ENCODE data around the gene RNF144B.

- TF ChIP-seq CTCF (IDR thresholded peaks at IDR 0.05) (no peak), STAT6 (CRISPR knock-in tag; conservative IDR thresholded peaks at IDR 0.05; ENCODE audit: low read depth) (no peak), ZBTB43 (CRISPR knock-in tag; IDR thresholded peaks at IDR 0.05) (no peak), TEAD4 (CRISPR knock-in tag; IDR thresholded peaks at IDR 0.05) (no peak), ZNF512 (CRISPR knock-in tag; IDR thresholded peaks at IDR 0.05; ENCODE audit: borderline replicate concordance) (no peak), ZMAT4 (CRISPR knock-in tag; IDR thresholded peaks at IDR 0.05) (no peak), CBFB (CRISPR knock-in tag; IDR thresholded peaks at IDR 0.05; ENCODE audit: low read depth) (no peak), IRF2 (CRISPR knock-in tag; IDR thresholded peaks at IDR 0.05; ENCODE audit: borderline replicate concordance, low read depth) (no peak), IRF1 (CRISPR knock-in tag; IDR thresholded peaks at IDR 0.05) (no peak), NFYB (CRISPR knock-in tag; conservative IDR thresholded peaks at IDR 0.05; ENCODE audit: low read depth) (no peak), MAX (CRISPR knock-in tag; IDR thresholded peaks at IDR 0.05) (no peak)
Measured at GRCh38 chr6:18420328-18420727, 33.2 kb downstream of the RNF144B start.

All from WTC11 (cell line).